Lower leg skin (tissue), 3 donors: ENCODE data around the gene OR11L1.

Source experiments
- CTCF ChIP-seq, 3 donors: fragments of 450-650 bp; IDR thresholded peaks; one replicate each; pipeline ENCODE4 v1.5.1; 2016; ENCODE audit warnings: antibody characterized with exemption in 3 of 3, mild to moderate bottlenecking in 3 of 3, moderate library complexity in 2 of 3
- POLR2A ChIP-seq, 2 donors: fragments of 450-650 bp; IDR thresholded peaks; one replicate each; pipeline ENCODE4 v1.6.1; 2016 to 2017; ENCODE audit warnings: antibody characterized with exemption in 2 of 2, mild to moderate bottlenecking in 1 of 2, moderate library complexity in 1 of 2

DNA sequence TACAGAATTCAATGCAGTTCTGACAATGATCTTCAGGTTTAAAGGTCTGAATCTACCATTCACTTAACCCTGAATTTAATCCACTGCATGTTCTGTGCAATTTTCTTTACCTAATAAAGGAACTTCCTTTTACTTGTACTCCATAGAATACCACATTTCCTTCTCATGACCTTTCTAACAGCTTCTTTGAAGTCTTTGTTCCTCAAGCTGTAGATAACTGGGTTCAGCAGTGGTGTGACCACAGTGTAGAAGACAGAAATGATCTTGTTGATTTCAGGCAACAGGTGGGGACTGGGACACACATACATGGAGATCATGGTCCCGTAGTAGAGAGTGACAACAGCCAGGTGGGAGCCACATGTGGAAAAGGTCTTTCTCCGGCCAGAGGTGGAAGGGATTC is 878 bp downstream of the OR11L1 start:
- no peak for TF ChIP-seq POLR2A (IDR thresholded peaks at IDR 0.05)
- TF ChIP-seq CTCF (IDR thresholded peaks at IDR 0.05) = no peak
